Fibroblast of the aortic adventitia (primary cell): Measurements from ENCODE around the gene C14orf93. TPM values are rescaled to one million over a fixed set of nuclear protein-coding genes. Genes with fewer than 3 reads are reported as not detected.
A peak's percentile ranks its signal among the peaks of the same experiment; 100 is the strongest.

ENCODE experiments used
- DNase-seq: peaks from one replicate; pipeline ENCODE4 v3.0.0-alpha.2; 2010; ENCODE audit warnings: low read depth
- H3K4me3 ChIP-seq: 2 replicates; pipeline ENCODE4 v1.5.1; 2011; ENCODE audit warnings: low read depth, mild to moderate bottlenecking, control low read depth, low read length, moderate library complexity
- CTCF ChIP-seq: IDR thresholded peaks from 2 replicates; pipeline ENCODE4 v1.5.1; 2011; ENCODE audit warnings: mild to moderate bottlenecking, low read length, control low read depth, inconsistent platforms; ENCODE audit not compliant: insufficient read depth
- total RNA-seq: library from RNA; depleted of rRNA; stranded (reverse); fragments of >200 nt; gene quantifications from 2 replicates; pipeline ENCODE4 v1.2.3, GENCODE V29; 2012; ENCODE audit warnings: low replicate concordance

C14orf93 gene
- total RNA-seq, 1 donor, result 7.0 TPM

GRCh38 chr14:22991852-22992251, 18.1 kb downstream of the C14orf93 start:
- TF ChIP-seq CTCF, result no peak
- H3K4me3 ChIP-seq, result no peak overlapping the region
- no peak for DNase-seq

GRCh38 chr14:22987291-22987690, 22.7 kb downstream of the C14orf93 start:
- no peak overlapping the region for H3K4me3 ChIP-seq
- no peak for TF ChIP-seq CTCF
- DNase-seq, result no peak

GRCh38 chr14:22986508-22987054, 23.4 kb downstream of the C14orf93 start:
- peak; percentile 85 for TF ChIP-seq CTCF
- peak; percentile 92 for DNase-seq
- H3K4me3 ChIP-seq, result no peak overlapping the region

GRCh38 chr14:22985894-22986507, 23.9 kb downstream of the C14orf93 start:
- no peak overlapping the region for H3K4me3 ChIP-seq
- TF ChIP-seq CTCF, result no peak
- DNase-seq, result no peak

GRCh38 chr14:22984959-22985658, 24.8 kb downstream of the C14orf93 start:
- no peak overlapping the region for H3K4me3 ChIP-seq
- no peak for DNase-seq
- TF ChIP-seq CTCF, result no peak

GRCh38 chr14:22982477-22983245, 27.3 kb downstream of the C14orf93 start, which contains the start of gene AJUBA:
Gene AJUBA (minus strand): TSS chr14:22982551. CDS start chr14:22982266, 285 bp downstream.
- peak; percentile 93 for DNase-seq
- no peak for TF ChIP-seq CTCF
- peak within 1 kb of the TSS; percentile 95 for H3K4me3 ChIP-seq
